ACC112 (cell line): ENCODE data around the gene SKI.
A peak's percentile ranks its signal among the peaks of the same experiment; 100 is the strongest.

Experiments used
- H2AFZ ChIP-seq: fragments of 200-600 bp; sonication (generic); one replicate; pipeline ENCODE4 v1.6.0; 2017; ENCODE audit warnings: antibody characterized with exemption, low read length; ENCODE audit not compliant: unreplicated experiment
- H3K27ac ChIP-seq: fragments of 200-600 bp; sonication (generic); 2 replicates; pipeline ENCODE4 v1.5.1; 2014; ENCODE audit warnings: low read depth, mild to moderate bottlenecking, antibody characterized with exemption, low read length, moderate library complexity
- H3K27me3 ChIP-seq: fragments of 200-600 bp; sonication (generic); 2 replicates; pipeline ENCODE4 v1.6.1; 2014; ENCODE audit warnings: mild to moderate bottlenecking, antibody characterized with exemption, low read length, moderate library complexity, mixed read lengths; ENCODE audit not compliant: insufficient read depth
- H3K36me3 ChIP-seq: fragments of 200-600 bp; sonication (generic); 2 replicates; pipeline ENCODE4 v1.6.1; 2016; ENCODE audit warnings: mild to moderate bottlenecking, antibody characterized with exemption, low read length, moderate library complexity, mixed read lengths; ENCODE audit not compliant: insufficient read depth
- H3K4me1 ChIP-seq: fragments of 200-600 bp; sonication (generic); one replicate; pipeline ENCODE4 v1.6.1; 2016; ENCODE audit warnings: low read length, mixed read lengths; ENCODE audit not compliant: insufficient read depth, unreplicated experiment, control insufficient read depth
- H3K4me3 ChIP-seq: fragments of 200-600 bp; sonication (generic); 2 replicates; pipeline ENCODE4 v1.5.1; 2014; ENCODE audit warnings: mild to moderate bottlenecking, low read depth, low read length
- H3K79me2 ChIP-seq: fragments of 200-600 bp; sonication (generic); one replicate; pipeline ENCODE4 v1.6.0; 2016; ENCODE audit warnings: low read length; ENCODE audit not compliant: control insufficient read depth, unreplicated experiment, insufficient read depth

The SKI gene

GRCh38 chr1:2185880-2186855 lies 42.0 kb upstream of the SKI start:
- no peak overlapping the region for H3K27ac ChIP-seq
- peaks cover 4% of the 10 kb centered on the region for H3K4me1 ChIP-seq
- H3K4me3 ChIP-seq, result no peak overlapping the region
- H3K36me3 ChIP-seq, result no peaks in the 10 kb centered on the region
- no peak overlapping the region for H2AFZ ChIP-seq
- H3K79me2 ChIP-seq, result peaks cover 2% of the 10 kb centered on the region
- H3K27me3 ChIP-seq, result no peaks in the 10 kb centered on the region

GRCh38 chr1:2186901-2187300 lies 41.2 kb upstream of the SKI start:
- H3K36me3 ChIP-seq, result no peaks in the 10 kb centered on the region

GRCh38 chr1:2187619-2188018 lies 40.5 kb upstream of the SKI start:
- peaks cover 11% of the 10 kb centered on the region for H3K4me1 ChIP-seq
- H2AFZ ChIP-seq, result no peak overlapping the region
- no peaks in the 10 kb centered on the region for H3K36me3 ChIP-seq
- no peak overlapping the region for H3K27ac ChIP-seq
- H3K27me3 ChIP-seq, result no peaks in the 10 kb centered on the region
- peaks cover 11% of the 10 kb centered on the region for H3K79me2 ChIP-seq
- no peak overlapping the region for H3K4me3 ChIP-seq

More at GRCh38 chr1:2186901-2187300, 41.2 kb upstream of the SKI start:
- Histone ChIP-seq H3K27ac (no peak overlapping the region), H3K4me1 (peaks cover 6% of the 10 kb centered on the region), H3K27me3 (no peaks in the 10 kb centered on the region), H3K4me3 (no peak overlapping the region), H3K79me2 (peaks cover 6% of the 10 kb centered on the region), H2AFZ (no peak overlapping the region)

- no peak overlapping the region for H2AFZ ChIP-seq
- H3K79me2 ChIP-seq, result peaks cover 18% of the 10 kb centered on the region
- H3K4me3 ChIP-seq, result no peak overlapping the region
- peaks cover 13% of the 10 kb centered on the region for H3K4me1 ChIP-seq
- H3K27me3 ChIP-seq, result no peaks in the 10 kb centered on the region
- no peak overlapping the region for H3K27ac ChIP-seq
- H3K36me3 ChIP-seq, result no peaks in the 10 kb centered on the region
Observed at GRCh38 chr1:2188336-2188735, 39.8 kb upstream of the SKI start.

- H3K27ac ChIP-seq, result peak overlapping the region; percentile 50
- H3K79me2 ChIP-seq, result peaks cover 25% of the 10 kb centered on the region
- peaks cover 20% of the 10 kb centered on the region for H3K4me1 ChIP-seq
- H3K4me3 ChIP-seq, result peak overlapping the region; percentile 78
- no peaks in the 10 kb centered on the region for H3K36me3 ChIP-seq
- H3K27me3 ChIP-seq, result no peaks in the 10 kb centered on the region
- no peak overlapping the region for H2AFZ ChIP-seq
Observed at GRCh38 chr1:2189459-2190425, 38.4 kb upstream of the SKI start.

GRCh38 chr1:2190491-2190976 lies 37.6 kb upstream of the SKI start:
- Histone ChIP-seq H3K4me1 (peaks cover 20% of the 10 kb centered on the region), H2AFZ (no peak overlapping the region), H3K27ac (peak overlapping the region; percentile 50; the same call in 1 of the 2 replicates), H3K27me3 (no peaks in the 10 kb centered on the region), H3K4me3 (peak overlapping the region; percentile 78), H3K36me3 (no peaks in the 10 kb centered on the region), H3K79me2 (peaks cover 25% of the 10 kb centered on the region)

- Histone ChIP-seq H3K79me2 (peaks cover 25% of the 10 kb centered on the region), H3K4me3 (peak overlapping the region; percentile 71), H3K27me3 (no peaks in the 10 kb centered on the region), H2AFZ (no peak overlapping the region), H3K4me1 (peaks cover 20% of the 10 kb centered on the region), H3K36me3 (no peaks in the 10 kb centered on the region), H3K27ac (no peak overlapping the region)
Observed at GRCh38 chr1:2192031-2192995, 35.8 kb upstream of the SKI start.

GRCh38 chr1:2193514-2194281 lies 34.4 kb upstream of the SKI start:
- no peak overlapping the region for H2AFZ ChIP-seq
- H3K27me3 ChIP-seq, result no peaks in the 10 kb centered on the region
- peaks cover 25% of the 10 kb centered on the region for H3K79me2 ChIP-seq
- peak overlapping the region; percentile 71 for H3K4me3 ChIP-seq
- H3K4me1 ChIP-seq, result peaks cover 22% of the 10 kb centered on the region
- H3K36me3 ChIP-seq, result no peaks in the 10 kb centered on the region
- no peak overlapping the region for H3K27ac ChIP-seq

GRCh38 chr1:2194319-2194897 lies 33.7 kb upstream of the SKI start, which contains the start of gene FAAP20:
Gene FAAP20, minus strand, starts transcription at chr1:2194772. Its CDS starts 23 bp downstream, at chr1:2194749.
- Histone ChIP-seq H3K27ac (peak within 1 kb of the TSS; percentile 66), H3K27me3 (no peaks in the 10 kb centered on the region), H3K36me3 (no peaks in the 10 kb centered on the region), H3K79me2 (peaks cover 25% of the 10 kb centered on the region), H2AFZ (peak within 1 kb of the TSS; percentile 65), H3K4me3 (peak within 1 kb of the TSS; percentile 71), H3K4me1 (peaks cover 26% of the 10 kb centered on the region)
